Measurements from ENCODE around the gene CACNA1D.
"Not testable (repeated sequence)": the region's sequence is repeated elsewhere in the genome, so short reads cannot be mapped to it uniquely, and the experiment has no call there.

The CACNA1D gene

GRCh38 chr3:53617893-53618523 is 123.6 kb downstream of the CACNA1D start:
- no peak for DNase-seq

- DNase-seq, result no peak
Observed at GRCh38 chr3:53618524-53618906, 124.1 kb downstream of the CACNA1D start.

- no peak for DNase-seq
Observed at GRCh38 chr3:53618936-53619335, 124.5 kb downstream of the CACNA1D start.

- DNase-seq, result no peak
Observed at GRCh38 chr3:53624061-53624857, 129.8 kb downstream of the CACNA1D start.

- no peak for DNase-seq
Observed at GRCh38 chr3:53626876-53627275, 132.5 kb downstream of the CACNA1D start.

DNA sequence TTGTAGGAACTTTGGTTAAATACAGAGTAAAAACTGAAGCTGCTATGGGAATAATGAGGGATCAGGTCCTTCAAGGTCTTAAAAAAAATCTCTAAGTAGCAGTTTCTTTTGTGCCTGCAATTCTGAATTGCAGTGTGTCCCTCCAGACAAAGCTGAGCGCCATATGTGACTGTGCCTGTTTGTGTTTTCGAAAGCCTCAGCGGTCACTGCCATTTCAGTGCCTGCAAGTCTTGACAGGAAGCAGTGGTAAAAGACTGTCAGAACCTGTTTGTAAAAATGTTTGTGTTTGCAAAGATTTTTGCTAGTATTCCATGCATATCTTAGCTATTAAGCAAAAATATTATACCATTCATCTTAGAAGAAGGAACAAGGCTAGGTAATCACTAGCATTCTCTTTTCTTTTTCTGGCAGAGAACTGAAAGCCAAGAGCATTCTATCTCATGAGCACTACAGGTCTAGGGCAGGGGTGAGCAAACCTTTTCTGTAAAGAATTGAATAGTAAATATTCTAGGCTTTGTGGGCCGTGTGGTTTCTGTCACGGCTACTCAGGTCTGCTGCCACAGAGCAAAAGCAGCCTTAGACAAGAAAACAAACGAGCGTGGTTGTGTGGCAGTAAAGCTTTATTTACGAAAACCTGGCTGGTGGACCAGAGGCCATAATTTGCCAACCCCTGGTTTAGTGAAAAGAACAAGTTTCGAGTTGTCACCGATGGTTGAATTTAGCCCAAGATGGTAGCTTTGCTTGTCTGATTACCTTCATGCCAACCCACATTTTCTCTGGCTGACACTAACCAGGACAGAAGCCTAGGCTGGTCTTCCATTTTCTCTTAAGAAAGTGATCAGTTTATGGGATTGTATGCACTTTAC is 134.4 kb downstream of the CACNA1D start:
- DNase-seq, result no peak

DNA sequence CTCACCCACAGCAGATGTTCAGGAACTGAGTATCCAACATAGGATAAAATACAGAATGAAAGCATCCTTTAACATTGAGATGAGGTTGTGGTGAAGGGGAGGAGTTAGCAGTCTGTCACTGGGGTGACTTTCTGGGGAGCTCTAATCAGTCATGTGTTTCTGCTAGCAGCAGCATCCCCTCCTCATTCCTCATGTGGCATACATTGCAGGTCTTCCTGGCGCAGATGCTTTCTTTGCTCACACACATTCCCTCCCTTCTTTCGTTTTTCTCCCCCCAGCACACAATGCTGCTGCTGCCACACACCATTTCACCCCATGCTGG is 135.0 kb downstream of the CACNA1D start:
- no peak for DNase-seq

DNA sequence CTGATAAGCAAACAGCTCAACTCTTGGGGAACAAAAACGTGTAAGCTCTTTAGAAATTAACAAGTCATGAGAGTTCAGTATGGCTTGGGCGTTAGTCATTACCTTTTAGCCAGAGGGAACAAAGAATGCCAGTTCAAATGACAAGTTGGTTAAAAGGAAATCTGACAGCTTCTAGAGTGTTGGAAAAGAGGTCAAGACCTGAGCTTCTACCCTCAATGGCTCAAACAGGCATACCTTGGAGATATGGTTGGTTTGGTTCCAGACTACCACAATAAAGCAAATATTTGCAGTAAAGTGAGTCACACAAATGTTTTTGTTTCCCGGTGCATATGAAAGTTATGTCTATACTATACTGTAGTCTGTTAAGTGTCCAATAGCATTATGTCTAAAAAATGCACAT is 136.1 kb downstream of the CACNA1D start:
- DNase-seq, result no peak

- DNase-seq, result no peak
Observed at GRCh38 chr3:53633197-53633787, 138.9 kb downstream of the CACNA1D start.

GRCh38 chr3:53635041-53635440 is 140.6 kb downstream of the CACNA1D start:
- DNase-seq, result no peak

- not testable (repeated sequence) for DNase-seq
Observed at GRCh38 chr3:53638806-53639205, 144.4 kb downstream of the CACNA1D start.

DNA sequence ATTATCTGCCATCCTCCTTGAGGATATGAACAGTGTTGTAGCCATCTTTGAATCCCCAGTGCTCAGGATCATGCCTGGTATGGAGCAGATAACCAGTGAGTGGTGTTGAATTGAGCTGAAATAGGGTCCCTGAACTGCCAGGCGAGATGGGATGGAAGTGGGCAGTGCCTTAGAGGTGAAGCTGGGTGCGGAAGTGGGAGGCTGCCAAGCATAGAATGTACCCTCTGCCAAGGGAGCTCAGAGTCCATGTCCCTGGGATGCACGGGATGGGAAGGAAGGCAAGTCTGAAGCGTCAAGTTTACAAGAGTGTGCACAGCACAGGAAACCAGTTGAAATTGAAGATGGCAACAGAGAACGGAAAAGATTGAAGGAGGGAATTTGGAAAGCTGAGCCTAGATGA is 147.0 kb downstream of the CACNA1D start:
- no peak for DNase-seq

DNA sequence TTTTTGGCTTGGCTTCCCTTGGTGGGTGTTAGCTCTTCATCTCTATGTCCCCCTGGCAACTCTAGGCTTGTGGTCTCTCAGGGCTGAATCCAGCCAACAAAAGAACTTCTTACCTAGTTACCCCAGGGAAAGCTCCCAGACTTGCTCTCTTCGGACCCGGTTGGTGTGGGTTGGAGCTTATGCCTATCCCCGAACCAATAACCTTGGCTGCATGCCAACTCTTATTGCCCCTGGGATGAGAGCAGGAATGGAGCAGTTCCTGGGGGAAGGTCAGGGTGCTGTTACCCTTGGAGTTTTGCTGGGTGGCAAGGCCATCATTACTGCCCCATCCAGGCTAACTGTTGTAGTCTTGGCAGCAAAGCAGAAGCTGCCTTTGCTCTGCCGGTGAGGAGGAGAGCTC is 147.8 kb downstream of the CACNA1D start:
- no peak for DNase-seq

DNA sequence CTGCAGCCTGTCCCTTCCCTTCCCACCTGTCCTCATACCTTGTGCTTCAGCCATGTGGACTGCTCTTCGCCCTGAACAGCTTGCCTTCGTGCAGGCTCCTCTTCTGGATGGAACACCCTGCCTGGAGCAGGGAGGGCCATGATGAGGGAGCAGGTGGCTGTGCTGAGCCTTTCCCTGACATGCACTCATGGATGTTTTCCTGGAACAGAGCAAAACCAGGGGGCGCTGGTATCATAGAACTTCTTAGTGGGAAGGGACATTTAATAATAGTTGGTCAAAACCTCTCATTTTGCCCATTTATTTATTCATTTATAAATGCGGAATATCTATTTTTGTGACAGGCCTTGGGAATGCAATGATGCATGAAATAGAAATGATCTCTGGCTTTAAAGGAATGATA is 149.3 kb downstream of the CACNA1D start:
- peak; percentile 11 for DNase-seq

DNA sequence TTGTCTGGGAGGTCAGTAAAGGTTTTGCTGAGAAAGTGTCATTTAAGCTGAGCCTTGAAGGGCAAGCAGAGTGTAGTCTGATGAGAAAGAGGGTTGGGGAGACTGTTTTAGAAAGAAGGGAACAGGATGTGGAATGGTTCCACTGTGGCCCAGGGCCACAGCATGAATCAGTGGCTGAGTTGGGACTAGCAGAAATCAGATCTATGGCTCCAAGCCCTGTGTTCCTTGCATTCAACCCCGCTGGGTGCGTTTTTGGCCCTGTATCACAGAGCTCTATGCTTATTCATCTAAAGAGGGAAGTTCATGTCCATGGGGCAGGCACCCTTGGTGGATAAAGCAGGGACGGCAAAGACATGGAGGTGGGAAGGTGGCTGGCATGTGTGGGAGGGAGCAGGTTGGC is 151.3 kb downstream of the CACNA1D start:
- no peak for DNase-seq

GRCh38 chr3:53646723-53647122 is 152.3 kb downstream of the CACNA1D start:
- DNase-seq, result no peak

GRCh38 chr3:53649816-53650215 is 155.4 kb downstream of the CACNA1D start:
- no peak for DNase-seq

DNA sequence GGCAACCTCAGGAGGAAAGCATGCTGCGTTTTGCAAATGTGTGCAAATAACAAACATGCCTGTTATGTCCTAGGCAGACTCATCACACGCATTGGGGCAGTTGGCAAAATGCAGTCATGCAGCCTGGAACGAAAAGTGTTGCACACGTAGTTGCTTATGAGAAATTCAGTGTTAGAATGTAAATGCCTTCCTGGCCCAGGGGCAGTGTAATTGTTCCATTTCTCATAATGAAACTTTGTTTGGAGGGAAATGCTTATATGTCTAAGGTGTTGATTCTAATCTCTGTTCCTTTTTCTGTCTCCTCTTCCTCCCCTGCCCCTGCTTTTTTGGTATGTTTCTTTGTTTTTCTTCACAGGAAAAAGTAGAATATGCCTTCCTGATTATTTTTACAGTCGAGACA is 156.0 kb downstream of the CACNA1D start:
- DNase-seq, result no peak

GRCh38 chr3:53650928-53651661 is 156.7 kb downstream of the CACNA1D start:
- no peak for DNase-seq

DNA sequence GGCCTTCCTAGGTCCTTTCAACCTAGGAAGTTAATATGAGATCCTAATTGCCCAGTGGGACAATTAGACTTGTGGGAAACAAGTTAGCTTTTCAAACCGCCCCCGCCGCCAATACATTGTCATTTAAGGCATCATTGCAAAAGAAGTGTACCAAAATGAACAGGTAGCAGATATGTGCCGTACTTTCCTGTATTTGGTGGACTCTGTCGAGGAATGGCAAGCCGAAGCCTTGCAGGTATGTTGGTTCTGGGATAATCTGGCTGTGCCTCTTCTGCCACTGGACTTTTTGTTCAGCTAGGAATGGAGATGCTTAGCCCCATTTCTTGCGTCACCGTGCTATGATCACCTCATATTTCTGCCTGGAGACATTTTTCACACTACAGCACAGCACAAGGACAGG is 157.5 kb downstream of the CACNA1D start:
- DNase-seq, result no peak

DNA sequence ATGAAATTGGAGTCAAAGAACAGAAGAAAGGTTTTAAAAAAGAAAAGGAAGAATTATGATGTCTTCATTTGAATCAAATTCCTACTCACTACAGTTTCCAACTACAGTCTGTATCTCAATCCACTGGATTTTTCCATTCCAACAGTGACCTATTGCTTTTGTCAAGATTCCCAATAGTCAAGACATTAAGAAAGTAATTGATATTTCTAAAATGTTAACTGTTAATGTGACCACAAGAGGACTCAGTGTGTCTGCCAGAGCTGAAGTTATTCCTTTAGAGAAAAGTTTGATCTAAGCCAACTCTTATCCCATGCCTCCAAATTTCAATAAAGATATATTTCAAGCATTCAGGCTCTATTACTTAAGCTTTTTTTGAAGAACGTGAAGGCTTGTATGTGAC is 163.2 kb downstream of the CACNA1D start:
- DNase-seq, result no peak

- no peak for DNase-seq
Observed at GRCh38 chr3:53658613-53659193, 164.3 kb downstream of the CACNA1D start.

Data from NCI-H510A treated with DMSO at 0.1 percent for 48 hours (cell line).